ENCODE results near the gene ADARB2. TPM values are rescaled to one million over a fixed set of nuclear protein-coding genes. Genes with fewer than 3 reads are reported as not detected.
A peak's percentile ranks its signal among the peaks of the same experiment; 100 is the strongest.

Gene ADARB2
- polyA plus RNA-seq, 3 donors: not detected

DNA sequence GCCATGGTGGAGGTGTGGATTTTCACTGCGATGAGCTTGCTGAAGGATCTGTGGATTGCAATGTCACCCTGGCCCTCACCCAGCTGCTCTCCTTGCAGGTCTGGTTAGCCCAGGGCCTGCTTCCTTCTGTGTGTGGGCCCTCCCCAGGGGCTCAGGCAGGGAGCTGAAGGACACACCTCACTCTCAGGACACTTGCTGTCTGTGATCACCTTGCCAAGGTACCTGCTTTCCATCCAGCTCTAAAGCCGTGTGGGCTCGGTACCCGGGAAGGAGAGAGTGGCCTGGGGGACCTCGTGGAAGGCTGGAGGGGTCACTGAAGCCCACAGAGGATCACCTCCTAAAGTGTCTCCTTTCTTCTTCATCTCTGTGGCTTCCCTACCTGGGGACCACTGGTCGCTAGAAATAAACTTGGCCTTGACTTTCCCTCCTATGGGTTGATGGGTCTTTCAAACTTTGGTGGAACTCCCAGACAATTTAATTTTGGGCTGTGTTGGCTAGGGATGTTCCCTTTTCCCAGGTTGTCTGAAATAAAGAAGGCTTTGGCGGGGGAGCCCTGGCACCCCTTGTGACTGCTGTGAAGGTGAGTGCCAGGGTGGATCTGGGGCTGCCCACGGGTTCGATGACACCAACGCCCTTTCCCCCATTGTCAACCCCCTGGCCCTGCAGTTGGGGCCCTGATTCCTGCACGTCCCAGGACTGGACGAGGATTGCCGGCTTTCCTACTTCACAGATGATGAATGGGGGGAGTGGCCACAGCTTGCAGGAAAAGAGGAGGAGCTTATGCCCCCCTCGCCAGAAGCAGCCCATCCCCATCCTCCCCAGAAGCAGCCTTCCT, 331.0 kb downstream of the ADARB2 start:
- Histone ChIP-seq H4K20me1 (ENCODE audit: insufficient read depth, low read length) (no peaks in the 10 kb centered on the region), H3K9me3 (replicated peaks in 1 of 2; ENCODE audit: control insufficient read depth in 1 of 2, insufficient read depth in 1 of 2, low read length in 2 of 2) (no peaks in the 10 kb centered on the region), H3K27me3 (ENCODE audit: control insufficient read depth in 2 of 2, insufficient read depth in 2 of 2, low read length in 2 of 2) (no peaks in the 10 kb centered on the region), H3K27ac (ENCODE audit: low read depth in 1 of 2, low read length in 2 of 2) (no peak overlapping the region), H3K79me2 (ENCODE audit: insufficient read depth, low read length) (no peaks in the 10 kb centered on the region), H3K4me2 (replicated peaks; ENCODE audit: extremely low read depth, low read length, poor library complexity, severe bottlenecking) (no peak overlapping the region), H3K36me3 (replicated peaks in 1 of 2; ENCODE audit: control insufficient read depth in 1 of 2, insufficient read depth in 2 of 2, low read length in 2 of 2) (no peaks in the 10 kb centered on the region), H3K9ac (ENCODE audit: insufficient read depth, low read length, poor library complexity, severe bottlenecking) (no peak overlapping the region), H3K4me1 (ENCODE audit: control insufficient read depth in 1 of 2, insufficient read depth in 2 of 2, low read length in 2 of 2) (no peaks in the 10 kb centered on the region), H2AFZ (ENCODE audit: insufficient read depth, low read depth, low read length, poor library complexity, severe bottlenecking) (no peak overlapping the region), H3K4me3 (replicated peaks in 1 of 3; ENCODE audit: low read depth in 2 of 3, low read length in 3 of 3) (no peak overlapping the region)
- Mint-ChIP-seq H3K4me1 (no peaks in the 10 kb centered on the region), H3K36me3 (no peaks in the 10 kb centered on the region), H3K27me3 (ENCODE audit: low read depth in 3 of 3) (peaks cover 0 to 8% (median 6%) of the 10 kb centered on the region in 3 donors), H3K9me3 (peaks cover 0 to 3% (median 0%) of the 10 kb centered on the region in 7 donors), H3K27ac (no peak overlapping the region), H3K4me3 (no peak overlapping the region)
- TF ChIP-seq, protein P1, sequence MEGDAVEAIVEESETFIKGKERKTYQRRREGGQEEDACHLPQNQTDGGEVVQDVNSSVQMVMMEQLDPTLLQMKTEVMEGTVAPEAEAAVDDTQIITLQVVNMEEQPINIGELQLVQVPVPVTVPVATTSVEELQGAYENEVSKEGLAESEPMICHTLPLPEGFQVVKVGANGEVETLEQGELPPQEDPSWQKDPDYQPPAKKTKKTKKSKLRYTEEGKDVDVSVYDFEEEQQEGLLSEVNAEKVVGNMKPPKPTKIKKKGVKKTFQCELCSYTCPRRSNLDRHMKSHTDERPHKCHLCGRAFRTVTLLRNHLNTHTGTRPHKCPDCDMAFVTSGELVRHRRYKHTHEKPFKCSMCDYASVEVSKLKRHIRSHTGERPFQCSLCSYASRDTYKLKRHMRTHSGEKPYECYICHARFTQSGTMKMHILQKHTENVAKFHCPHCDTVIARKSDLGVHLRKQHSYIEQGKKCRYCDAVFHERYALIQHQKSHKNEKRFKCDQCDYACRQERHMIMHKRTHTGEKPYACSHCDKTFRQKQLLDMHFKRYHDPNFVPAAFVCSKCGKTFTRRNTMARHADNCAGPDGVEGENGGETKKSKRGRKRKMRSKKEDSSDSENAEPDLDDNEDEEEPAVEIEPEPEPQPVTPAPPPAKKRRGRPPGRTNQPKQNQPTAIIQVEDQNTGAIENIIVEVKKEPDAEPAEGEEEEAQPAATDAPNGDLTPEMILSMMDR (IDR thresholded peaks at IDR 0.05): no peak
- no peak for DNase-seq
- intact Hi-C loops (cut with micrococcal nuclease): no loop called here
- 97% methylated on average over 6 of the region's 14 CpGs for WGBS (ENCODE audit: insufficient coverage)

DNA sequence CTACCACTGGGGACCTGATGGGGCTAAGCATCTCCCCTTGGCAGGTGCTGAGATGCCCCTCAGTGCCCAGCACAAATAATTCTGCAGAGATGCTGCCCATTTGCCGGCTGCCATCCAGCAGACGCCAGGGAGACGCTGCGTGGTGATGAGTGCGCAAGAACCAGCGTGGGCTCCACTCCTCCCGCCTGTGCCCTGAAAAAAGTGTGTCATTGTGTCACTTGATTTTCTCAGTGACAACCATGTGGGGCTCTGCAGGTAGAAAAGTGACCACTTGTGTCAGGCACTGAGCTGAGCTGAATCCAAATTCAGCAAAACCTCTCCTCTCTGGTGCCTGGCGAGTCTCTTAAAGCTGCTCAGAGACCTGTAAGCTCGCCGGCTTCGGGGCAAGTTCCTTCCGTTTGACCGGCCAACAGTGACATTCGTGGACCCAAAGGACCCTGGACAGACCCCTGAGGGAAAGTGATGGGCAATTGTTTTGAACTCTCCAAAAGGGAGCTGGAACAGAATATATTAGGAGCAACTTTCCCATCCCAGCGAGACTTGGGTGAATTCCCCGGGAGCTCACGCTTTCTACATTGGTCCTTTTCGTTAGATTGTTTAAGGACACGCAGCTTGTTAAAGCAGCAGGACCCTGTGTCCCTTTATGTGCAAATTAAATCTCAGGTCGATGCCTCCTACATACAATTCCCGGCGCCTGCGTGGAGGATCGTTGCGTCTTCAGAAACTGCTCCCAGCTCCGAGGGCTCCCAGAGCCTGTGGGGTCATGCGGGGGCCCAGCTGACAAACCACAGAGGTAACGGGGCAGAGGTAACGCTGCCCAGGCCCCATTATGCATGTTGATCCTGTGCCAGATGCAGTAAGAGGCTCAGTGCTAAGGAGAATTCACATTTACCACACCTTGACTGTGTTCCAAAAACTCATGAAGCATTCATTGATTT, 332.7 kb downstream of the ADARB2 start:
- Histone ChIP-seq H4K20me1 (ENCODE audit: insufficient read depth, low read length) (no peaks in the 10 kb centered on the region), H3K27me3 (ENCODE audit: control insufficient read depth in 2 of 2, insufficient read depth in 2 of 2, low read length in 2 of 2) (no peaks in the 10 kb centered on the region), H3K9ac (ENCODE audit: insufficient read depth, low read length, poor library complexity, severe bottlenecking) (no peak overlapping the region), H3K9me3 (replicated peaks in 1 of 2; ENCODE audit: control insufficient read depth in 1 of 2, insufficient read depth in 1 of 2, low read length in 2 of 2) (no peaks in the 10 kb centered on the region), H3K4me3 (replicated peaks in 1 of 3; ENCODE audit: low read depth in 2 of 3, low read length in 3 of 3) (no peak overlapping the region), H3K27ac (ENCODE audit: low read depth in 1 of 2, low read length in 2 of 2) (no peak overlapping the region), H2AFZ (ENCODE audit: insufficient read depth, low read depth, low read length, poor library complexity, severe bottlenecking) (no peak overlapping the region), H3K4me1 (ENCODE audit: control insufficient read depth in 1 of 2, insufficient read depth in 2 of 2, low read length in 2 of 2) (no peaks in the 10 kb centered on the region), H3K4me2 (replicated peaks; ENCODE audit: extremely low read depth, low read length, poor library complexity, severe bottlenecking) (no peak overlapping the region), H3K36me3 (replicated peaks in 1 of 2; ENCODE audit: control insufficient read depth in 1 of 2, insufficient read depth in 2 of 2, low read length in 2 of 2) (no peaks in the 10 kb centered on the region), H3K79me2 (ENCODE audit: insufficient read depth, low read length) (no peaks in the 10 kb centered on the region)
- Mint-ChIP-seq H3K27me3 (ENCODE audit: low read depth in 3 of 3) (peaks cover 0 to 7% (median 3%) of the 10 kb centered on the region in 3 donors), H3K27ac (peak overlapping the region in 1 of 7 donors; percentile 36), H3K36me3 (no peaks in the 10 kb centered on the region), H3K4me1 (no peaks in the 10 kb centered on the region), H3K9me3 (peaks cover 0 to 3% (median 0%) of the 10 kb centered on the region in 7 donors), H3K4me3 (no peak overlapping the region)
- intact Hi-C loops (cut with micrococcal nuclease): no loop called here
- no peak for DNase-seq
- TF ChIP-seq, protein P1 (IDR thresholded peaks at IDR 0.05): no peak
- 94% methylated on average over 29 of the region's 29 CpGs for whole genome bisulfite sequencing (ENCODE audit: insufficient coverage)
